Activated naive CD4-positive, alpha-beta T cell treated with anti-CD3 and anti-CD28 coated beads, Interleukin-2, amount 10 ng/mL, durations not matched to agents 7 days and 5 days (primary cell): ENCODE results near the gene TPTE.
"Not testable (repeated sequence)": the region's sequence is repeated elsewhere in the genome, so short reads cannot be mapped to it uniquely, and the experiment has no call there.

Source experiments
- CTCF ChIA-PET: fragments of 350-600 bp; sonication (Branson Sonifier 250); formaldehyde crosslinking; loops from one replicate; lab custom pipeline; 2021; ENCODE audit warnings: antibody characterized with exemption; lab: Charles Lee
- DNase-seq: peaks from one replicate; pipeline ENCODE4 v3.0.0-alpha.2; 2020
- H3K27ac Mint-ChIP-seq: one replicate; pipeline ENCODE4 v1.8.0; 2021; ENCODE audit warnings: mild to moderate bottlenecking, moderate library complexity, mixed read lengths
- H3K27me3 Mint-ChIP-seq: one replicate; pipeline ENCODE4 v1.8.0; 2021; ENCODE audit warnings: mild to moderate bottlenecking, mixed read lengths
- H3K36me3 Mint-ChIP-seq: one replicate; pipeline ENCODE4 v1.8.0; 2021; ENCODE audit warnings: mixed read lengths
- H3K4me1 Mint-ChIP-seq: one replicate; pipeline ENCODE4 v1.8.0; 2021; ENCODE audit warnings: mixed read lengths
- H3K4me3 Mint-ChIP-seq: one replicate; pipeline ENCODE4 v1.8.0; 2021; ENCODE audit warnings: mild to moderate bottlenecking, moderate library complexity, mixed read lengths
- H3K9me3 Mint-ChIP-seq: one replicate; pipeline ENCODE4 v1.8.0; 2021; ENCODE audit warnings: mixed read lengths

The TPTE gene

DNA sequence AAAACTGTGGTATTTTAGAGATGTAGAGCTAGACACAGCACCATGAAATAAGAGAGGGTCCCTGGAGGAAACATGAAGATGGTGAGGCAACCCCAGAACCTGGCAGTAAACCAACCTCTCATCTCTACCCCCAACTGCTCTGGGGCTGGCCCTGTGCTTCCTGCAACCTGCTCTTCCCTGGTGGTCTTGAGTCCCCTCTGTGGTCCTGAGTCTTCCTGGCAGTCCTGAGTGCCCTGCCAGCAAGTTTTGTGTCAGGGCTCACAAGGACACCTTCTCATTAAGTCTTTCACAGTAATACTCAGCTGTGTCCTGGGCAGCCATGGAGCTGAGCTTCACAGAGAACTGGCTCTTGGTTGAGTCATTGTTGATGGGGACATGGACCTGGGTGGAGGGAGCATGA lies 118.4 kb downstream of the TPTE start:
- H3K36me3 Mint-ChIP-seq, H3K27ac Mint-ChIP-seq, H3K9me3 Mint-ChIP-seq, DNase-seq, CTCF ChIA-PET, H3K27me3 Mint-ChIP-seq, H3K4me3 Mint-ChIP-seq, H3K4me1 Mint-ChIP-seq: not testable (repeated sequence)

DNA sequence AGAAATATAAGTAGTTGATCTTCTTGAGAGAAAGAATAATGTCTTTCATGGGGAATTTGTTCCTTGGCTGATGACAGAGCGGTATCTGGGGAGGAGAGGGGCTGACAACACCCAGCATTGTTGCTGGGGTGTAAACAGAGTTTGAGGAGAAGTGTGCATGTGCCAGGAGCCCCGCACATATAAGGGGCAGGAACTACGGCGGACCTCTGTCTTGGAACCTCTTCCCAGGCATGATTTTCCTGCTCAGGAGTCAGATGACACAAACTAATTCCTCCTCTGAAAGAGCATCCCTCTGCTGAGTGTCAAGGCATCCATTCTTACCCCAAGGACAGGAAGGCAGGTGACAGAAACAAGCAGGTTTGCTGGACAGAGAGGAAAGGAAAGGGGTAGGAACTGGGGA lies 119.1 kb downstream of the TPTE start:
- no peaks in the 10 kb centered on the region for H3K4me1 Mint-ChIP-seq
- no peak overlapping the region for H3K27ac Mint-ChIP-seq
- CTCF ChIA-PET: no interaction called here
- H3K4me3 Mint-ChIP-seq: no peak overlapping the region
- DNase-seq: no peak
- no peaks in the 10 kb centered on the region for H3K36me3 Mint-ChIP-seq
- H3K9me3 Mint-ChIP-seq: peaks cover 1% of the 10 kb centered on the region
- H3K27me3 Mint-ChIP-seq: no peaks in the 10 kb centered on the region

DNA sequence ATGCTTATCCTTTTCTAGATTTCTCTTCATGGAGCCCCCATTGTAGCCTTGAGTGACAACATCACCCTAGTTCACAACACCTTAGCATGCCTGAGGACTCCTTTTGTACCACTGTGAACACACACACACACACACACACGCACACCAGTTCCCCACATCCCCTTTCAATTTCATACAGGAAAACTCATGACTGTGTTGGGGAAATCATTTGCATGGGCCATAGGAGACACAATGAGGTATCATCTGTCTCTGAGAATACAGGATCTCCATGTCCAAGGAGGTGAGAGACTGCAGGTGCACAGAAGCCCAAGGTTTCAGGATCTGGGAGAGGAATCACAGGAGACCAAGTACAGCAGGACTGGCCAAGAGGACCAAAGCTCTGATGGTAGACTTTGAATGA lies 119.7 kb downstream of the TPTE start:
- H3K4me3 Mint-ChIP-seq: no peak overlapping the region
- no peak overlapping the region for H3K27ac Mint-ChIP-seq
- H3K27me3 Mint-ChIP-seq: no peaks in the 10 kb centered on the region
- H3K4me1 Mint-ChIP-seq: no peaks in the 10 kb centered on the region
- CTCF ChIA-PET: no interaction called here
- H3K9me3 Mint-ChIP-seq: peaks cover 1% of the 10 kb centered on the region
- H3K36me3 Mint-ChIP-seq: no peaks in the 10 kb centered on the region
- DNase-seq: no peak

- H3K4me3 Mint-ChIP-seq, H3K4me1 Mint-ChIP-seq, DNase-seq, CTCF ChIA-PET, H3K27me3 Mint-ChIP-seq, H3K36me3 Mint-ChIP-seq, H3K27ac Mint-ChIP-seq: not testable (repeated sequence)
- peaks cover 13% of the 10 kb centered on the region for H3K9me3 Mint-ChIP-seq
These were observed 124.3 kb downstream of the TPTE start for GRCh38 chr21:10645667-10646066.

DNA sequence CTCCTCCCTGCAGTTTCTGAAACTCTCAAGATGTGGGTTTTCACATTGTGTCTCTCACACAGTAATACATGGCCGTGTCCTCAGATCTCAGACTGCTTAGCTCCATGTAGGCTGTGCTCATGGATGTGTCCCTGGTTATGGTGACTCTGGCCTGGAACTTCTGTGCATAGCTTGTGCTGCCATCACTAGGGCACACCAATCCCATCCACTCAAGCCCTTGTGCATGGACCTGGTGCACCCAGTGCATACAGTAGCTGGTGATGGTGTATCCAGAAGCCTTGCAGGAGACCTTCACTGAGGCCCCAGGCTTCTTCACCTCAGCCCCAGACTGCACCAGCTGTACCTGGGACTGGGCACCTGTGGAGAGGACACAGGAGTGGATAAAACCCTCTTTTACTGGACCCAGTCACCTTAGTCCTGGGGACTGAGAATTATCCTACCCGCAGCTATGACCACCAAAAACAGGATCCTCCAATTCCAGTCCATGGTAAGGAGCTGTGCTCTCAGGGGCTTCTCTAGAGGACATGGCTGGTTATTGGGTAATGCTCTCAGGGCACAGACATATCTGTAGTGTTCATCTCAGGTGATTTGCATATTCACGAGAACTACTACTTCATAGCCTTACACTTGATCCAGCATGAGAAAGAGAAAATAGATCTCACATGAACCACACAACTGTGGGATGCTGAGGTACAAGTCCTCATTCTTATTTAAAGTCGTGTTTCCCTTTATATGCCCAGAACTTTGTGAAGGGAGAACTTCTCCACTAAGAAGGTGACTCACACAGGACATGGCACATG lies 128.2 kb downstream of the TPTE start:
- not testable (repeated sequence) for H3K27ac Mint-ChIP-seq, DNase-seq, H3K27me3 Mint-ChIP-seq

DNA sequence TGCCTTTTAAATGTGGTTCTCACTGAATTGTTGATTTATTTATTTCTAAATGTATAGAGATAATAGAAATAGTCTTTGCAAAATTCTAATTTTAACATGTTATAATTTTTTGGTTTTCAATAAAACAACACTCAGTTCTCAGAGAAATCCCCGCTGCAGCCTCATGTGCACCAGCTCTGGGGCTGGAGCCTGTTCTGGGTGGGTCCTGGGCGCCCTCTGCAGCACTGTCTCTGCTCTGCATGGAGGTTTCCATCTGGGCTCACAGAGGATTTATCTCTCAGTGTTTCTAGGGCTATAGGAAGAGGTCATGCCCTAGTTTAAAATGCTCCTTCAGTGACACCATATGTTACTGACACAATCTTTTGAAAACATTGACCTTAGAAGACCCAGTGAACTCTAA lies 128.9 kb downstream of the TPTE start:
- CTCF ChIA-PET, H3K27me3 Mint-ChIP-seq, H3K4me3 Mint-ChIP-seq, H3K4me1 Mint-ChIP-seq, H3K36me3 Mint-ChIP-seq, DNase-seq, H3K27ac Mint-ChIP-seq: not testable (repeated sequence)
- H3K9me3 Mint-ChIP-seq: peaks cover 13% of the 10 kb centered on the region

More for the DNA sequence above, 128.2 kb downstream of the TPTE start:
- peaks cover 13% of the 10 kb centered on the region for H3K9me3 Mint-ChIP-seq
- H3K4me1 Mint-ChIP-seq, CTCF ChIA-PET, H3K36me3 Mint-ChIP-seq, H3K4me3 Mint-ChIP-seq: not testable (repeated sequence)
